ENCODE data around the gene LRMDA. TPM values are rescaled to one million over a fixed set of nuclear protein-coding genes. Genes with fewer than 3 reads are reported as not detected.

The LRMDA gene
- total RNA-seq, 2 experiments from 2014 or later = not detected

DNA sequence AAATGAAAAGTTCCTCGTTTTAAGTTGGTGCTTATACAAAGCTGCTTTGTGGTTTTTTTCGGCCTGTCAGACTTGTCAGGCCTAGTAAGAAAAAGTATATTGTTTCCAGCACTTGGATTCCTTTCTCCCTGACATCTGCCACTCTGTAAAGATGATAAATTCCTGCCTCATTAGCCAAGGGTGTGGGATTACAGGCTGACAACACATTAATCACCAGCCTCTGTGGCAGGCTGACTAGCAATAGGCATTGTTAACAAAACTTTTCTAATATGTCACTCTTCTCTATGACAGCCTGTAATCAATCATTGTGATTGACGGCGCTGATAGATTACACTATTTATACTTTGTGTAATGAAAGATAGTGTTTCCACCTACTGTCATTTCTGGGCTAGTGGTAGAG, 682.5 kb downstream of the LRMDA start:
- ChIA-PET CTCF (no interaction called here), POLR2A (no interaction called here)

- ChIA-PET POLR2A (no interaction called here), CTCF (no interaction called here)
Observed at GRCh38 chr10:76114581-76115001, 683.2 kb downstream of the LRMDA start.

GRCh38 chr10:76115131-76115470, 683.7 kb downstream of the LRMDA start:
- POLR2A ChIA-PET = no interaction called here
- CTCF ChIA-PET = no interaction called here

GRCh38 chr10:76115471-76116155, 684.2 kb downstream of the LRMDA start:
- POLR2A ChIA-PET = no interaction called here

DNA sequence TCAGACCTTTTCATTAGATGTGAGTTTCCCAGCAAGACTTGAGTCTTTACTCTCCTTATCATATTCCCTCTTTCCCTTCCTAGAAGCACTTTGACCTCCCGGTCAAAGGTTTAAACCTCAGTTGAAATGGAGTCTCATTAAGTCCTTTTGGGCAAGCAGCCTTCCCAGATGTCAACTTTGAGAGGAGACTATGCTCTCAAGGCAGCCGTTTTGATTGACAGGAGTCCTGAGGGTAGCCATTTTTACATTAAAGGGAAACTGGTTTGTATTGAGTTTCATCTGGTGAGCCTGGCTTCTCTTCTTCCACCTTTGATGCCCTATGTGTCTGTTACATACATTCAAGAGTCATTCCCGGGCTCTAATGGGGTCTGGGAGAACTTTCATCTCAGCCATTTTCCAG, 685.1 kb downstream of the LRMDA start:
- CTCF ChIA-PET = no interaction called here
- POLR2A ChIA-PET = no interaction called here

More at GRCh38 chr10:76115471-76116155, 684.2 kb downstream of the LRMDA start:
- CTCF ChIA-PET = no interaction called here

- POLR2A ChIA-PET = no interaction called here
- CTCF ChIA-PET = no interaction called here
Observed at GRCh38 chr10:76117949-76118348, 686.5 kb downstream of the LRMDA start.

DNA sequence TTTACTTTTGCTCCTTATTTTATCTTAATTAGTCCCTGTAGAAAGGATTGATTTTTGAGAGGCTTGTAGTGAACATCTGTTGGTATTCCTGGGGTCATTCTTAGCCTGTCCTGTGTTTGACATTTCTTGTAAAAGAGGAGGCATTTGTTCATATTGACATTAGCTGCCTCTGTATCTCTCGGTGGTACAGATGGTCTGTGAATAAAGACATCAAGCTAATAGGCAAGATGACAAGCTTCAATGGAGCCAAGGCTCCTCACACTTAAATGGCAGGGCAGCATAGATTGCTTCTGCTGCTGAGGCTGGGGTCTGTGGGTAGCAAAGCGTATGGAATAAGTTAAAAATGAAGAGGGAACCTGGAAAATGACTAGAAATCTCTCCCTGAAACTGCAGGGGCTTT, 687.6 kb downstream of the LRMDA start:
- CTCF ChIA-PET = no interaction called here
- POLR2A ChIA-PET = no interaction called here

DNA sequence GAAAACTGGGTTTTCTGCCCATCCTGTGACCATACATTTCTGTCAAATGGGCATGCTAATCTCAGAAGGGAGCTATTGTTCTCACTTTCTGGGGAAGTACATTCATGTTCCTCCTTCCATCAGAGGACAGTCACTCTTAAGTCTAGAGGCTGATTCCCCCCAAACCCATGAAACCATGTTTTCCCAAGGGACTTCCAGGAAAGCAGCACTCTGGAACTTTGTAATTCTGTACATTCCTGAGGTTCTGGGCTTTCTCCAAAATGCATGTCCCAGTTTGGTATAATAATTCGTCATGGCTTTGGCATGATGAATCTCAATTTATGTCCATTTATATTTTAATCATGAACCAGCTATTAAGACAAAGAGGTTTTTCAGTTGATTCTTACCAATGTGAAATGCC, 688.1 kb downstream of the LRMDA start:
- POLR2A ChIA-PET = no interaction called here
- CTCF ChIA-PET = no interaction called here

DNA sequence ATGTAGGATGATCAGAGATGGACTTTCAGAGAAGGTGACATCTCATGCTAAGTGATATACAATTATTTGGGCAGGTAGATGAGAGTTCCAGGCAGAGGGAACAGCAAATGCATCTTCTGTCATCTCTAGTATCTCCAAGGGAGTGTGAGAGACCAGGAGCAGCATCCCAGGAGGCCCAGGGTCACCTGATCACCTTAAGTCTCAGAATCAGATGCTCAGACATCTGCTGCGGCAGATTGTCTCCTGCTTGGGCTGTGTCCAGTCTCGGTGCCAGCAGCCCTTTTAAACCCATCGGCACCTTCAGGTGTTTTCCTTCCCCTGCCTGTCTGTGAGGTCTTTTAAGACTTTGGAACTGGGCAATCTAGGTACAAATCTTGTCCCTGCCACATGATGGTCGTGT, 690.6 kb downstream of the LRMDA start:
- CTCF ChIA-PET = no interaction called here
- POLR2A ChIA-PET = no interaction called here

DNA sequence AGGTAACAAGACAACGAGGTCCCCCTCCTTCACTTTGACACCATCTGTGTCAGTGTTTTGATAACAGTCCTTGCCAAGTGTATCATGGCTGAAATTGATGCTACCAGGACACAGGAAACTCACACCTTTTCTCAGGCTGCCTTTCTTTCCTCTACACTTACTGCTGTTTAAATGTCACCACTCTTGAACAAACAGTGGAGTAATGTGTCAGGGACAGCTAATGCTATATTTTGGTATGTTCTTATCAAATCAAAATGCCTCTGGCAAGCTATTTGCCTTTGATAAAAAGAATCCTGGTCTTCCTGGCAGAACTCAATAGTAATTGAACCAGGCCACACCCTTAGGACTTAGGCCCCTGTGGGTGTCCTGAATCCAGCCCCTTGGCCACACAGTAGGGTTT, 692.9 kb downstream of the LRMDA start:
- ChIA-PET CTCF (no interaction called here), POLR2A (no interaction called here)

- ChIA-PET CTCF (no interaction called here), POLR2A (no interaction called here)
Observed at GRCh38 chr10:76125900-76126299, 694.5 kb downstream of the LRMDA start.

- ChIA-PET CTCF (no interaction called here), POLR2A (no interaction called here)
Observed at GRCh38 chr10:76126607-76127527, 695.4 kb downstream of the LRMDA start.

DNA sequence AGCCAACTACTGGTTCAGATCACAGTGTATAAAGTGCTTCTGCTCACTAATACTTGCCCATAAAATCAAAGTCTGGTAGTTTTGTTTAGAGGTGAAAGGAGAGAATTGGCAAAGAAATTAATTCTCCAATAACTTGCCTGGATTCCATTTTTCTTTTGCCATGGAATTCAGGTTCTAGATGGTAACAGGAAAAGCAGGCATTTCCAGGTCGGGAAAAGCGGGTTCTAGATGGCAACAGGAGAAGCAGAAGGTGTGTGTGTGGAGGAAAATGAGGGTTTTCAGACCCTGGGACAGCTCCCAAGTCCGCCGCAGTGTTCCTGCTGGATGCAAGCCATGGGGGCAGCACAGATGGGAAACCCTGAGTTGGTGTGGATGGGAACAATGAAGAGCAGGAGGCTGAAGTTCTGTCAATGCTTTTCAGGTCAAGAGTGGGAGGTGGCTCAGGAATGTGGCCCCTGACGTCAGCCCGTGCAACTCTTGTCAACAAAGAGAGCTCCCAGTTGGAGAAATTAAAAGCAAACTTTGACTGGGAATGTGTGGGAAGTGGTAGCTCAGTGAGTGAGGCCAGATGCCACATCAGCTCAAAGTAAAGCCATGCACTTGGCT, 696.7 kb downstream of the LRMDA start:
- POLR2A ChIA-PET = no interaction called here
- CTCF ChIA-PET = no interaction called here

- ChIA-PET POLR2A (no interaction called here), CTCF (no interaction called here)
Observed at GRCh38 chr10:76129213-76129612, 697.8 kb downstream of the LRMDA start.

DNA sequence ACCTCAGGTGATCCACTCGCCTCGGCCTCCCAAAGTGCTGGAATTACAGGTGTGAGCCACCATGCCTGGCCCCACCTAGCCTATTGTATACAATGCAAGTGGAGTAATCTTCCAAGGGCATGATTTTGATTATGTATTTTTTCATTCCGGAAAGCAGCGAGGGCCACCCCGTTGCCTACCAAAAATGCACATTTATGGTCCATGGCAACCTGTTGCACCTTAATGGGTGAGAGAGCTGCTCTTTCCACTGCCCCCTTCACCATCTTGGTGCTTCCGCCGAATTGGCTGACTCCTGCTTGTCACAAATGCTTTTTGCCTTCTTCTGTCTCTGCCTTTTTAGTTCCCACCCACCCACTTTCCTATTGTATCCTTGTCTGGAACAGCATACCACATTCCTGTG, 699.5 kb downstream of the LRMDA start:
- POLR2A ChIA-PET = no interaction called here
- CTCF ChIA-PET = no interaction called here

DNA sequence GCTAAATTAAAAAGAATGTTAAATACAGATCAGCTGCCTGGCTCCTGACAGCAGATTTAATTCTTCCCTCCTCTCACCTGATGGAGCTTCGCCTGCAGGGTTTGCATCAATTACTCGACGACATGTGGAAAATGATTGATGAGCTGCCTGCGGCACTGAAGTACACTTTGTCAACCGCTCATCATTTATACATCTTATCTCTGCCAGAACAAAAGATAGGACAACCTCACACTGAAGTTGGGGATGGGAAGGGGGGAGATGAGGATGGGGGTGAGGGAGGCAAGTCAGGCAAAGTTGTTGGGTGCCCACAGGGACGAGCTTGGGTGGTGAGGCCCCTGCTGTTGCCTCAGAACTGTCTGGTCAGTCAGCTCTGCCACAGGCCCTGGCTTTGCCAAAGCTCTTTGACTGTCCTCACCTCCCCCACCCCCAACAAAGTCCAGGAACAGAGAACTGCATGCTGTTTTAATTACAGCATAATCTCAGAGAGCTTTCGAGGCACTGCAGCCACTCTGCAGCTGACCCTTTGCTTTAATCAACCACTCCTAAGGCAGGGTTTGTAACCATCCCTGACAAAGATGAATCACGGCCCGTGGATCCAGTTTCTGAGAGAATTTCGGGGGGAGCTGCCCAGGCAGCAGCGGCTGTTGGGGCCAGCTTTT, 702.3 kb downstream of the LRMDA start:
- CTCF ChIA-PET = no interaction called here

GRCh38 chr10:76136961-76137360, 705.5 kb downstream of the LRMDA start:
- POLR2A ChIA-PET = no interaction called here
- CTCF ChIA-PET = no interaction called here

More for the DNA sequence above, 702.3 kb downstream of the LRMDA start:
- POLR2A ChIA-PET = no interaction called here

DNA sequence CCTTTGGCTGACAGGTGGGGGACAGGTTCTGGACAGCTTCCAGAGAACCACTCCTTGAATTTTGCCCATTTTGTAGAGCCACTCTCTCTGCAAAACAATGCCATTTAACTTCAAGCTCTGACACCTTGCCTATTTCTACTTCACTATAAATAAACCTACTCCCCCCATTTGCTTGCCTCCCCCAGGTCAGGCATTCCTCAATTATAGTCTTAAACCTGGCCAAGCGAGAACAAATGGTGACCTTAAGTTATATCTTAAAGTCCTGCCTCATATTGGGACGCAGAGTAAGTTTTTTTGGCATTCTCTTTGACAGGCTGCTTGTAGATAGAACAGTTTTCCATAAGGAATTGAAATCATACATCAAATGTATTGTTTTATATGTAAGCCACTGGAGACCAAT, 706.9 kb downstream of the LRMDA start:
- ChIA-PET CTCF (no interaction called here), POLR2A (no interaction called here)

DNA sequence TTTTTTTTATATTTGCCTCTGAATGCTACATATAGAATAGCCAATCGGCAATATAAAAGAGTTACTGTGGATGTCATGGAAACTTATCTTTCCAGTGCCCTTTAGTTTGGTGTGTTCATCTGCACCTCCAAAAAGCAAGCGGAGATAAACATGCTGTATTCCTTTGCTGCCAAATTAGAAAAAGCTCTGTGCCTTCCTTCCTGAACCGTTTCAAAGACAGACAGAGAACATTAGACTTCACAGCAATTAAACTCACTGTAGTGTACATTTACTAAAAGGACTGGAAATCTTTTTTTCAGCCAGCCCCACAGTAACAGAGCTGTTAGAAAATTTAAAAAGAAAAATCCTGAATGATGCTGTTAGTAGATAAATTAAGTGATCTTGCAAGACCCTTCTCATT, 707.5 kb downstream of the LRMDA start:
- ChIA-PET POLR2A (no interaction called here), CTCF (no interaction called here)

- CTCF ChIA-PET = no interaction called here
- POLR2A ChIA-PET = no interaction called here
Observed at GRCh38 chr10:76139431-76139830, 708.0 kb downstream of the LRMDA start.

DNA sequence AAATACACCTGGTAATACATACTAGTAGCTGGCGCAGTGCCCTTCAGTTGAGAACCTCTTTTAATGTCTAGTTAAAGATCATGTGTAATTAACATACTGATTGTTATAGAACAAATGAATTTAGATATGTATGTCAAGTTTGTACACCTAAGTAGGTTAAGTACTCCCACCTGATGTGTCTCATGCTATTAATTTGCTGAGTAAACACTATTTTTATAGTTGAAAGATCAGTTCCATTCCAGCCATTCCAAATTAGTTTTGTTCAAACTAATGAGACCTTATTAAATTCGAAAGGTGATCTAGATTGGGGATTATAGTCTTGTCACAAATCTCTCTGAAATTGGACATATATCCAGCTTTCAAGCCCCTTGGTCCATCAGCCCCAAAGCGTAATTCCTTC, 710.0 kb downstream of the LRMDA start:
- POLR2A ChIA-PET = no interaction called here
- CTCF ChIA-PET = no interaction called here
